T-helper 17 cell (primary cell): Measurements from ENCODE around the gene EPM2A. TPM values are rescaled to one million over a fixed set of nuclear protein-coding genes. Genes with fewer than 3 reads are reported as not detected.

Source experiments
- ATAC-seq: fragments of 150-1000 bp; cut with Tn5 transposase; 2 replicates; pipeline ENCODE4 v1.10.0; 2021; ENCODE audit warnings: mild to moderate bottlenecking, moderate library complexity
- DNase-seq, 3 donors: peaks; one replicate each; pipeline versions ENCODE4 v3.0.0 to v3.0.0-alpha.2; 2020 to 2021
- H3K9me3 ChIP-seq: one replicate; pipeline ENCODE4 v1.7.0; 2013; ENCODE audit warnings: low read length, mild to moderate bottlenecking; ENCODE audit not compliant: control insufficient read depth, poor library complexity, severe bottlenecking
- H3K27ac Mint-ChIP-seq: one replicate; pipeline ENCODE4 v1.8.0; 2022; ENCODE audit warnings: mild to moderate bottlenecking, moderate library complexity, mixed read lengths
- H3K27me3 Mint-ChIP-seq: one replicate; pipeline ENCODE4 v1.8.0; 2022; ENCODE audit warnings: mixed read lengths
- H3K36me3 Mint-ChIP-seq: one replicate; pipeline ENCODE4 v1.8.0; 2022; ENCODE audit warnings: low read depth, mixed read lengths
- H3K4me1 Mint-ChIP-seq: one replicate; pipeline ENCODE4 v1.8.0; 2022; ENCODE audit warnings: mild to moderate bottlenecking, mixed read lengths
- H3K4me3 Mint-ChIP-seq: one replicate; pipeline ENCODE4 v1.8.0; 2022; ENCODE audit warnings: mild to moderate bottlenecking, moderate library complexity, mixed read lengths
- total RNA-seq, 4 donors: library from RNA in 2 of 4; stranded (reverse) in 2 of 4; gene quantifications; one replicate each; pipeline ENCODE4 v1.2.3 and lab custom pipeline; 2022 to 2026

The EPM2A gene
- total RNA-seq = 1 to 10 TPM; 4.5 to 5.7 TPM
- 4.8 to 12.6 reads per million in 2 donors for total RNA-seq (lab: John Stamatoyannopoulos, UW)

DNA sequence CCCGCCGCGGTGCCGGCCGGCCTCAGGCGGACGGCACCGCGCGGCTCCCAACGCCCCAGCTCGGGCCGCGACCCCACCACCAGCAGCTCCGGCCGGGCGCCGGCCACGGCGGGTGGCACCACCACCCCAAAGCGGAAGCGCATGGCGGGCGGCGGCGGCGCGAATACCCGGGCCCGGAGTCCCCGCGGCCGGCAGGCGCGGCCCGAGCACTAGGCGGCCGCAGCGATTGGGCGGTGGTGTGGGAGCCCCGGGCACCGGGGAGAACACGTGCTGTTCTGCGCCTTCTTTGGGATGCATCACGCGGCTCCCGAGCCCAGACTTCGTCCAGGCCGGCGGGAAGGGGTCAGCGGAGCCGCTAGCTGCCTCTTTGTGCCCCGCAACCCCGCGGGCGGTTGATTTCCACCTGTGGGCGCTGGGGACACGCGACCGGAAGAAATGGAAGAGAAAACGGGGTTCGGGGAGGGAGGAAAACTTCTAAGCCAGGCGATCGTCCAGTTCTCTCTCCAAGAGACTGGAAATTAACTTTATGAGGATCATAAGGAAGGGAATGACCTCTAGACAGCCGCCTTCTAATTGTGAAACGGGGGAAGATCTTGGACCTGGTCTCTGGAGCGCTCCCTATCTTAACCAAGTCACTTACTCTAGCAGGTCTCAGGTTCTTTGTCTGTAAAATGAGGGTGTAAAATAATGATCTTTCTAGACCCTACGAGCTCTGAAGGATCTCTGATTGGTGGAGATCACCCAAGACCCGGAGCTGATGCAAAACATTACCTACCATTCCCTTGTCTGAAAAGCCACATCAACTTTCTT lies at the start of gene EPM2A:
Gene EPM2A (minus strand): TSS at position 165 of the 810 bp plus-strand sequence. CDS start 22 bp downstream, at position 143.
- H3K36me3 Mint-ChIP-seq = no peaks in the 10 kb centered on the region
- peak within 1 kb of the TSS; percentile 93 for H3K27ac Mint-ChIP-seq
- ATAC-seq = peak; percentile 70
- H3K4me3 Mint-ChIP-seq = peak within 1 kb of the TSS; percentile 97
- no peaks in the 10 kb centered on the region for H3K27me3 Mint-ChIP-seq
- DNase-seq = peak in 2 of 3 donors; percentile 42 to 61
- peaks cover 4% of the 10 kb centered on the region for H3K4me1 Mint-ChIP-seq
- H3K9me3 ChIP-seq = no peaks in the 10 kb centered on the region

- Mint-ChIP-seq H3K4me3 (no peak overlapping the region), H3K36me3 (peaks cover 5% of the 10 kb centered on the region), H3K27ac (no peak overlapping the region), H3K27me3 (no peaks in the 10 kb centered on the region), H3K4me1 (no peaks in the 10 kb centered on the region)
- ATAC-seq = no peak
- no peak for DNase-seq
- peaks cover 3% of the 10 kb centered on the region for H3K9me3 ChIP-seq
Observed at GRCh38 chr6:145784683-145785082, 49.4 kb upstream of the EPM2A start.

GRCh38 chr6:145783796-145784195 lies 48.5 kb upstream of the EPM2A start:
- Mint-ChIP-seq H3K27ac (no peak overlapping the region), H3K4me1 (no peaks in the 10 kb centered on the region), H3K27me3 (no peaks in the 10 kb centered on the region), H3K36me3 (peaks cover 5% of the 10 kb centered on the region), H3K4me3 (no peak overlapping the region)
- DNase-seq (no peak), ATAC-seq (no peak)
- peaks cover 3% of the 10 kb centered on the region for H3K9me3 ChIP-seq

- Mint-ChIP-seq H3K36me3 (no peaks in the 10 kb centered on the region), H3K4me3 (no peak overlapping the region), H3K27me3 (no peaks in the 10 kb centered on the region), H3K4me1 (no peaks in the 10 kb centered on the region), H3K27ac (no peak overlapping the region)
- ATAC-seq (no peak), DNase-seq (no peak)
- no peaks in the 10 kb centered on the region for H3K9me3 ChIP-seq
Observed at GRCh38 chr6:145772846-145773245, 37.5 kb upstream of the EPM2A start.

DNA sequence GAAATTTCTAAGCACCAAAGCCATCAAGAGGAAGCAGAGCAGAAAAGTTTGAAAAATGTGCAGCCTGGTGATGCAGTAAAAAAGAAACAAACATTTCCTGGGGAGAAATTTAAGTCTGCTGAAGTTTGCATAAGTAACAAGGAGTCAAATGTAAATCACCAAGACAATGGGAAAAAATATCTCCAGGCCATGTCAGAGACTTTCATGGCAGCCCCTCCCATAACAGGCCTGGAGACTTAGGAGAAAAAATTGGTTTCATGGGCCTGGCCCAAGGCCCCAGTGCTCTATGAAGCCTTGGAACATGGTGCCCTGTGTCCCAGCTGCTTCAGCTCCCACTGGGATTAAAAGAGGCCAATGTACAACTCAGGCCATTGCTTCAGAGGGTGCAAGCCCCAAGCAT lies 30.1 kb upstream of the EPM2A start:
- ATAC-seq = no peak
- Mint-ChIP-seq H3K27me3 (no peaks in the 10 kb centered on the region), H3K4me1 (no peaks in the 10 kb centered on the region), H3K36me3 (no peaks in the 10 kb centered on the region), H3K27ac (no peak overlapping the region), H3K4me3 (no peak overlapping the region)
- H3K9me3 ChIP-seq = no peaks in the 10 kb centered on the region
- DNase-seq = no peak

GRCh38 chr6:145763742-145764141 lies 28.4 kb upstream of the EPM2A start:
- no peak overlapping the region for H3K27ac Mint-ChIP-seq
- no peaks in the 10 kb centered on the region for H3K9me3 ChIP-seq
- no peaks in the 10 kb centered on the region for H3K27me3 Mint-ChIP-seq
- H3K4me1 Mint-ChIP-seq = no peaks in the 10 kb centered on the region
- ATAC-seq (no peak), DNase-seq (no peak)
- H3K36me3 Mint-ChIP-seq = no peaks in the 10 kb centered on the region
- H3K4me3 Mint-ChIP-seq = no peak overlapping the region

- Mint-ChIP-seq H3K27ac (no peak overlapping the region), H3K4me3 (no peak overlapping the region)
Observed at GRCh38 chr6:145761584-145761983, 26.3 kb upstream of the EPM2A start.

GRCh38 chr6:145758113-145758512 lies 22.8 kb upstream of the EPM2A start:
- no peak for DNase-seq
- no peak overlapping the region for H3K4me3 Mint-ChIP-seq
- H3K9me3 ChIP-seq = no peaks in the 10 kb centered on the region
- H3K36me3 Mint-ChIP-seq = no peaks in the 10 kb centered on the region
- no peak for ATAC-seq
- H3K27ac Mint-ChIP-seq = no peak overlapping the region
- H3K27me3 Mint-ChIP-seq = peaks cover 11% of the 10 kb centered on the region
- no peaks in the 10 kb centered on the region for H3K4me1 Mint-ChIP-seq

More at GRCh38 chr6:145761584-145761983, 26.3 kb upstream of the EPM2A start:
- ATAC-seq = no peak
- no peaks in the 10 kb centered on the region for H3K4me1 Mint-ChIP-seq
- no peaks in the 10 kb centered on the region for H3K27me3 Mint-ChIP-seq
- no peaks in the 10 kb centered on the region for H3K36me3 Mint-ChIP-seq
- H3K9me3 ChIP-seq = no peaks in the 10 kb centered on the region
- no peak for DNase-seq

GRCh38 chr6:145756170-145756662 lies 20.9 kb upstream of the EPM2A start:
- no peak for DNase-seq
- no peaks in the 10 kb centered on the region for H3K9me3 ChIP-seq
- Mint-ChIP-seq H3K27ac (no peak overlapping the region), H3K4me3 (no peak overlapping the region), H3K36me3 (no peaks in the 10 kb centered on the region), H3K4me1 (no peaks in the 10 kb centered on the region), H3K27me3 (peaks cover 11% of the 10 kb centered on the region)
- ATAC-seq = no peak

DNA sequence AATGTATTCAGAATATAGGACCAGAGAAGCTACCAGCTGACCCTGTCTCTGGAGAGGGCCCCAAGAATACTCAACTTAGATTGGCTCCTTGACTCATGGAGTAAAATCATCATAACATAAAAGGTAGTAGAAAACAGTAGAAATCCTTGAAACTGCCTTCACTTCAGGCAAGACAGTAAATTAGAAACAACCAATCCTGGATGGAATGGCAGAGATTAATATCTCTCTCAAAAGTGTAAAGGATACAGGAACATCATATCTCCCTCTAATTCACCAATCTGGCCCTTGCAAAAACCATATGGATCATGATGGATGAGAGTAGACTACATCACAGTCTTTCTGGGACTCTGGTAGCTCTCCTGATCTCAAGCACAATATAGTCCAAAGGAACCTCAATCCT lies 20.4 kb upstream of the EPM2A start:
- no peak overlapping the region for H3K4me3 Mint-ChIP-seq
- no peaks in the 10 kb centered on the region for H3K4me1 Mint-ChIP-seq
- DNase-seq (no peak), ATAC-seq (no peak)
- peaks cover 11% of the 10 kb centered on the region for H3K27me3 Mint-ChIP-seq
- no peaks in the 10 kb centered on the region for H3K9me3 ChIP-seq
- H3K36me3 Mint-ChIP-seq = no peaks in the 10 kb centered on the region
- no peak overlapping the region for H3K27ac Mint-ChIP-seq

DNA sequence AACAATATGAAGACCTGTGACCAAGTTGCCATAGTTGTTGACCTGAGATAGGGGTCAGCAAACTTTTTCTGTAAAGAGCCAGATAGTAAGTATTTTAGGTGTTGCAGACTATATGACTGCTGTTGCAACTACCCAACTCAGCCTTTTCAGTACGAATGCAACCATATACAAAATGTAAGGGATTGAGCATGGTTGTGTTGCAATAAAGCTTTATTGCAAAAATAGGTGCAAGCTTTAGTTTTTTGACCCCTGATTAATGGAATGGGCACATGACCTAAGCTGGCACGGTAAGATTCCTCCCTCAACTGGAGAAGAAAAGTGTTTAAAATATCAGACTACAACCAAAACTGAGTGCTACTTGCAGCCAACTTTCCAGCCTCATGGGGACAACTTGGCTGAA lies 17.3 kb upstream of the EPM2A start:
- H3K36me3 Mint-ChIP-seq = no peaks in the 10 kb centered on the region
- no peaks in the 10 kb centered on the region for H3K9me3 ChIP-seq
- no peaks in the 10 kb centered on the region for H3K4me1 Mint-ChIP-seq
- no peak for ATAC-seq
- H3K4me3 Mint-ChIP-seq = no peak overlapping the region
- no peak for DNase-seq
- H3K27ac Mint-ChIP-seq = no peak overlapping the region
- peaks cover 11% of the 10 kb centered on the region for H3K27me3 Mint-ChIP-seq

DNA sequence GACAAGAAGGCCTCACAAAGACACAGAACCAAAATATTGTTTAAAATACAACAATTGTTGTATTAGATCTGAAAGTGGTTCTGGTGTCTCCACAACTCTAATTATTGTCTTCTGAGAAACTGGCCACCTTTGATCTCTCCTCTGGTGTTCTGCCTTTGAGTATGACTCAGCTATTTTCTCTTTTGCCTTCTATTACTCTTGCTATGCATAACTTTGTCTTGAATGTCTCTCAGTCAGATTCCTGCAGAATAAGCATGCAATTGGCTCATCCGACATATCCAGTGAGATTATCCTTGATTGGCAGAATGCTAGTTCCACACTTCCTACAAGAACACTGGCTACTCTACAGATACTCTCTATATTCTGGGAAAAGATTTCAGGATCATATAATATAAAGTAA lies 14.3 kb upstream of the EPM2A start:
- Mint-ChIP-seq H3K27ac (no peak overlapping the region), H3K27me3 (peaks cover 7% of the 10 kb centered on the region), H3K4me1 (no peaks in the 10 kb centered on the region), H3K4me3 (no peak overlapping the region), H3K36me3 (no peaks in the 10 kb centered on the region)
- DNase-seq (no peak), ATAC-seq (no peak)
- H3K9me3 ChIP-seq = no peaks in the 10 kb centered on the region

DNA sequence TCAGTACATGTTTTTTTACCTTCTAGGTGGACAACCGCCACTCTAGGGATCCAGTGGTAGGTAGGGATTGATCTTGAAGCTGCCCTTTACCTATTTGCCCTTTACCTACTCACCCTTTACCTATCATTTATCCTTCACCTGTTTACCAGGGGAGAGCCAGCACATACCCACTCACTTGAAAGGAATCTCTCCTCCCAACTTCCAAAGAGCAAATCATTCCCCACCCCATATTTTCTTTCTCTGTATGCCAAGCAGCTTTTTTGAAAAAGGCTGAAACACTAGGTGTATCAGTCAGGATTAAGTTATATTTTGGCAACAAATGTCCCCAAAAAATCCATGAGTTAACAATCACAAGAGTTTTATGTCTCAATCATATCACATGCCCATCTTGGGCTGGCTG lies 10.5 kb upstream of the EPM2A start:
- no peak for DNase-seq
- Mint-ChIP-seq H3K27me3 (no peaks in the 10 kb centered on the region), H3K4me3 (no peak overlapping the region), H3K36me3 (no peaks in the 10 kb centered on the region), H3K27ac (no peak overlapping the region), H3K4me1 (no peaks in the 10 kb centered on the region)
- no peak for ATAC-seq
- no peaks in the 10 kb centered on the region for H3K9me3 ChIP-seq

DNA sequence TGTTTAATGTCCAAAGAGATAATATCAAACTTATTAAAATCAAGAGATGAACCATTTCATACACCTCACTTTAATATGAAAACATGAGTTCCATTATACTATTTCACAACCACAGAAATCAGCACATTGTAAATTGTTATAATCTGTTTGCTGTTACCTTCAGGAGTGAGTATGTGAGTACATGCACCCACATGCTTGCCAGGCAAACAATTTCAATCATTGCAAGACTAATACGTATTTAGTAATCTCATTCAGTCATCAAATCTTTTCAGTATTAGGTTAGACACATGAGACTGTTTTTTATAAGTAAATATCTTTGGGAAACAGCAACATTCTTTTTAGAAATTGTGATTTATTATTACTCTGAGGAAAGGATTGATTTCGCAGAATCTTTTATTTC lies 9.3 kb upstream of the EPM2A start:
- no peaks in the 10 kb centered on the region for H3K27me3 Mint-ChIP-seq
- H3K4me3 Mint-ChIP-seq = no peak overlapping the region
- DNase-seq = no peak
- H3K4me1 Mint-ChIP-seq = no peaks in the 10 kb centered on the region
- no peaks in the 10 kb centered on the region for H3K36me3 Mint-ChIP-seq
- ATAC-seq = no peak
- no peak overlapping the region for H3K27ac Mint-ChIP-seq
- no peaks in the 10 kb centered on the region for H3K9me3 ChIP-seq
